T-cell (primary cell): ENCODE results near the gene UGT1A5. TPM values are rescaled to one million over a fixed set of nuclear protein-coding genes. Genes with fewer than 3 reads are reported as not detected.

Source experiments
- ATAC-seq, 4 experiments: fragments of 200-7000 bp in 3 of 4; fragments of 150-1000 bp in 1 of 4; cut with Tn5 transposase; replicated peaks in 1 of 4; 1 replicate in 3 of 4; 2 replicates in 1 of 4; pipeline ENCODE4 v1.10.0; 2021; ENCODE audit warnings: moderate library complexity in 3 of 4, mild to moderate bottlenecking in 2 of 4, moderate number of reproducible peaks in 1 of 4
- CTCF ChIA-PET, 2 donors: fragments of 300-600 bp; sonication (Branson Sonifier 250); formaldehyde crosslinking; loops; one replicate each; lab custom pipeline; 2022; ENCODE audit warnings: antibody characterized with exemption in 2 of 2; lab: Charles Lee
- POLR2A ChIA-PET, 2 donors: fragments of 300-600 bp; sonication (Branson Sonifier 250); formaldehyde crosslinking; loops; one replicate each; lab custom pipeline; 2022; ENCODE audit warnings: antibody characterized with exemption in 2 of 2; lab: Charles Lee
- DNase-seq, 35 experiments: peaks; one replicate each; pipeline versions ENCODE4 v3.0.0 to v3.0.0-alpha.2; 2013 to 2023
- H3K27ac ChIP-seq: one replicate; pipeline ENCODE4 v1.5.1; 2013; ENCODE audit warnings: low read length
- H3K27me3 ChIP-seq, 2 experiments: replicated peaks in 1 of 2; 1 replicate in 1 of 2; 2 replicates in 1 of 2; pipeline versions ENCODE4 v1.6.1 to v1.7.0; 2013; ENCODE audit warnings: low read length in 1 of 2, mixed read lengths in 1 of 2; ENCODE audit not compliant: control insufficient read depth in 2 of 2, insufficient read depth in 2 of 2; ENCODE audit errors: extremely low read depth in 1 of 2
- H3K36me3 ChIP-seq, 2 donors: 1 replicate in 1 of 2; 2 replicates in 1 of 2; pipeline versions ENCODE4 v1.6.1 to v1.7.0; 2013; ENCODE audit warnings: low read length in 1 of 2; ENCODE audit not compliant: control insufficient read depth in 2 of 2, insufficient read depth in 1 of 2; ENCODE audit errors: extremely low read depth in 1 of 2
- H3K4me1 ChIP-seq, 2 experiments: 1 replicate in 1 of 2; 2 replicates in 1 of 2; pipeline versions ENCODE4 v1.6.1 to v1.7.0; 2013; ENCODE audit warnings: low read length in 2 of 2, mixed read lengths in 1 of 2; ENCODE audit not compliant: insufficient read depth in 2 of 2, control insufficient read depth in 1 of 2; ENCODE audit errors: extremely low read depth in 1 of 2
- H3K4me3 ChIP-seq, 2 donors: 1 replicate in 1 of 2; 2 replicates in 1 of 2; pipeline versions ENCODE4 v1.5.1 to v1.7.0; 2013; ENCODE audit warnings: mild to moderate bottlenecking in 2 of 2, low read length in 1 of 2, moderate library complexity in 1 of 2; ENCODE audit not compliant: control insufficient read depth in 1 of 2; ENCODE audit errors: extremely low read depth in 1 of 2
- H3K9me3 ChIP-seq: 2 replicates; pipeline ENCODE4 v1.7.0; 2013
- H3K27ac Mint-ChIP-seq, 2 donors: one replicate each; pipeline ENCODE4 v1.8.0; 2020 to 2021; ENCODE audit warnings: mild to moderate bottlenecking in 2 of 2, mixed read lengths in 2 of 2
- H3K27me3 Mint-ChIP-seq, 2 donors: one replicate each; pipeline ENCODE4 v1.8.0; 2021 to 2022; ENCODE audit warnings: mixed read lengths in 2 of 2
- H3K36me3 Mint-ChIP-seq: one replicate; pipeline ENCODE4 v1.8.0; 2021; ENCODE audit warnings: mixed read lengths
- H3K4me1 Mint-ChIP-seq, 3 donors: one replicate each; pipeline ENCODE4 v1.8.0; 2020 to 2022; ENCODE audit warnings: mixed read lengths in 3 of 3, mild to moderate bottlenecking in 1 of 3
- H3K4me3 Mint-ChIP-seq, 3 donors: one replicate each; pipeline ENCODE4 v1.8.0; 2020 to 2022; ENCODE audit warnings: mild to moderate bottlenecking in 3 of 3, mixed read lengths in 3 of 3, moderate library complexity in 3 of 3
- H3K9me3 Mint-ChIP-seq, 3 donors: one replicate each; pipeline ENCODE4 v1.8.0; 2020 to 2022; ENCODE audit warnings: mixed read lengths in 3 of 3
- WGBS: methylation state at CpG from one replicate; pipeline ENCODE4 v1.1.5; 2013; ENCODE audit warnings: missing lambda C conversion rate; ENCODE audit not compliant: insufficient coverage; 5-methylcytosine and 5-hydroxymethylcytosine counted together
- total RNA-seq, 35 experiments: library from RNA in 6 of 35; stranded (reverse) in 6 of 35; fragments of 120-200 nt in 1 of 35; gene quantifications; one replicate each; pipeline versions ENCODE4 v1.2.1 to v1.2.4 and lab custom pipeline; 2013 to 2026

The UGT1A5 gene
- total RNA-seq, 5 donors from 2014 or later (not counting 1 experiment from before 2014, with no cell fraction given) = not detected

DNA sequence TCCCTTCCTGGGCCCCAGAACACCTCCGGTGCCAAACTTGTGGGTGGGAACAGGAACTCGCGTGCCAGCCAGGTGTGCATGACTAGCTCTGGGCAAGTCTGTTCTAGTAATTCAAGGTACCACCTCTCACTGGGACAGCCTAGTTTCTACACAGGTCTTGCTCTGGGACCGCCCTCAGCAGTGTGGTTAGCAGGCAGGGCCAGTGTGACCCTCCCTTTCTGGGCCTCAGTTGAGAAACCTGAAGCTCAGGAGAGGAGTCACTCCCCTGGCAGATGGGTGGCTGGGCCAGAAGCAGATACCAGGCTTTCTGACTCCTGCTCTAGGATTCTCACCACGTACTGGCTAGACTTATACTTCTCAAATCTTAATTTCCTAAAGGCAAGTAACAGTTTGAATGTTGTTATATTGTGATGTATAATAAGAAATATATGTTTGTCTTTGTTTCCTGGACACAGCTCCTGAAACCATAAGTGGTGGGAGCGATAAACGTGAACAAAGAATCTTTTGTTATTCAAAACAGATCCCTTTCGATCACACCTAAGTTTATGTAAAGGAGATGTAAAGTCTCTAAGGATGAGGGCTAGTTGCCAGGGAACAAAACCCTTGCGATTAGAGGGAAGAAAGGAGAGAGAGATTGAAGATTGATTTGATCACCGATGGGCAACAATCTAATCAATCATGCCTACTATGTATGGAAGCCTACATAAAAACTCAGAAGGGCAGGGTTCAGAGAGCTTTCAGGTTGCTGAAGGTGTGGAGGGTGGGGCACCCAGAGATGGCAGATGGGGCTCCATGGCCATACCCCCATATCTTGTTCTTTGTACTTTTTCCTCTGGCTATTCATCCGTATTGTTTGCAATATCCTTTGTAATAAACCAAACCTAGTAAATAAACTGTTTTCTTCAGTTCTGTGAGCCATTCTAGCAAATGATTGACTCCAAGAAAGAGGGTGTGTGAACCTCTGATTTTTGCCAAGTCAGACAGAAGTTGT, 21.0 kb upstream of the UGT1A5 start:
- 76% methylated on average over 4 of the region's 11 CpGs for WGBS
- H3K36me3 Mint-ChIP-seq = no peaks in the 10 kb centered on the region
- H3K4me3 Mint-ChIP-seq = no peak overlapping the region
- peaks cover 5% of the 10 kb centered on the region in 2 donors for H3K27me3 Mint-ChIP-seq
- no peaks in the 10 kb centered on the region for H3K9me3 Mint-ChIP-seq
- Histone ChIP-seq H3K4me3 (no peak overlapping the region), H3K27me3 (peaks cover 0 to 5% of the 10 kb centered on the region in 2 experiments), H3K36me3 (no peaks in the 10 kb centered on the region), H3K9me3 (no peaks in the 10 kb centered on the region), H3K27ac (no peak overlapping the region), H3K4me1 (no peaks in the 10 kb centered on the region)
- DNase-seq (no peak), ATAC-seq (no peak)
- POLR2A ChIA-PET = no interaction called here
- CTCF ChIA-PET = no interaction called here
- no peaks in the 10 kb centered on the region for H3K4me1 Mint-ChIP-seq
- H3K27ac Mint-ChIP-seq = no peak overlapping the region

DNA sequence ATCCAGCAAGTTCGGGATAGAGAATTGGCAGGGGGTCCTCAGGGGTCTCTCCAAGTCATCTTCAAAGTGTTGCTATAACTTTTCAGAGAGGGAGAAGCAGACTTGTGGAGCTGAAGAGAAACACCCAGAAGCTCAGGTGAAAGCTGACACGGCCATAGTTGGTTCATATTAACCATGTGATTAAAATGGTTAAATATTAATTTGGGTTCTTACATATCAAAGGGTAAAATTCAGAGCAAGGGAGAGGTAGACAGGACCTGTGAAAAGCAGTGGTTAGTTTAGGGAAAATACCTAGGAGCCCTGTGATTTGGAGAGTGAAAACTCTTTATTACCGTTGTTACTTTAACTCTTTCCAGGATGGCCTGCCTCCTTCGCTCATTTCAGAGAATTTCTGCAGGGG, 20.1 kb upstream of the UGT1A5 start, which contains the start of gene UGT1A6:
UGT1A6 (plus strand) TSS at position 243 of the 400 bp plus-strand sequence; CDS start at position 358, 115 bp downstream.
- Histone ChIP-seq H3K36me3 (no peaks in the 10 kb centered on the region), H3K4me1 (no peaks in the 10 kb centered on the region), H3K4me3 (no peak within 1 kb of the TSS), H3K27me3 (peaks cover 0 to 5% of the 10 kb centered on the region in 2 experiments), H3K27ac (no peak within 1 kb of the TSS), H3K9me3 (no peaks in the 10 kb centered on the region)
- no peak within 1 kb of the TSS for H3K4me3 Mint-ChIP-seq
- ChIA-PET POLR2A (no interaction called here), CTCF (no interaction called here)
- no peaks in the 10 kb centered on the region for H3K9me3 Mint-ChIP-seq
- H3K36me3 Mint-ChIP-seq = no peaks in the 10 kb centered on the region
- no peak for DNase-seq
- 70% methylated on average over 4 of the region's 4 CpGs for WGBS
- H3K27me3 Mint-ChIP-seq = peaks cover 4 to 9% of the 10 kb centered on the region in 2 donors
- H3K4me1 Mint-ChIP-seq = no peaks in the 10 kb centered on the region
- no peak for ATAC-seq
- no peak within 1 kb of the TSS for H3K27ac Mint-ChIP-seq

DNA sequence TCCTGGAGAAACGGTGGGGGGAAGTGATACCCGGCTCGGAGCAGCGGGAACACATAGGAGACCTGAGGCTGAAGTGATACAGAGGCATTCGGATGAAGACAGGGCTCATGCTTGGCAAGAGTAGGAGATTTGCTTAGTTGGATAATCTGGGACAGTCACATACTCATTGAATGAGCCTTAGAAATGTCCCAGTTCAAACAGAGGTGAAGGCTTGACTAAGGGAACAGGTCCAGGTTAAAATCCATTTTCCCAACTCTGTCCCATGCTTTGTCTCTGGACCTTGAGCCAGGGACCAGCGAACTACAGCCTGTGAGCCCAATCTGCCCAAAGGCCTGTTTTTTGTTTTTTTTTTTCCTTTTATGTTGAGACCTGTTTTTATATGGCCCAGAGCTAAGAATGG, 18.7 kb upstream of the UGT1A5 start:
- ChIA-PET CTCF (no interaction called here), POLR2A (no interaction called here)
- Histone ChIP-seq H3K27ac (no peak overlapping the region), H3K9me3 (no peaks in the 10 kb centered on the region), H3K27me3 (peaks cover 0 to 5% of the 10 kb centered on the region in 2 experiments), H3K4me3 (no peak overlapping the region), H3K4me1 (no peaks in the 10 kb centered on the region), H3K36me3 (no peaks in the 10 kb centered on the region)
- Mint-ChIP-seq H3K27me3 (peaks cover 0 to 12% of the 10 kb centered on the region in 2 donors), H3K4me3 (no peak overlapping the region), H3K9me3 (no peaks in the 10 kb centered on the region), H3K36me3 (no peaks in the 10 kb centered on the region), H3K4me1 (no peaks in the 10 kb centered on the region), H3K27ac (no peak overlapping the region)
- DNase-seq (no peak), ATAC-seq (no peak)
- WGBS = 100% methylated on average over 1 of the region's 6 CpGs

DNA sequence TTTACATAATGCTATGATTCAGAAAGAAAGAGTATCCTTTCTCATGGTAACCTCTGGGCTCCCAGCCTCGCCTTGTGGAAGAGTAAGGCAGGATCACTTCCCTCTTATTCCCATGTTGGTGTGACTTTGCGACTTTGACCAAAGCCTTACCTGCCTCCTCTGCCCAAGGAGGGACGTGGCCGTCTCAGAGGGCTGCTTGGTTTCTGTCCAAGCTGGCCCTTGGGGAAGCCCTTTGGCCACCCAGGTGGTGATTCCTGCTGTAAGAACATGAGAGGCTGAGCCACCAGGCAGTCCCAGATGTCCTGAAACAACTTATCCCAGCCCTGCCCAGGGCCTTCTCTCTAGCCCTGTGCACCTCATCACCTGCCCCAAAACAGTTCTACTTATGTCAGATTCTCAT, 14.0 kb upstream of the UGT1A5 start:
- Mint-ChIP-seq H3K9me3 (peaks cover 0 to under 1% (median 0%) of the 10 kb centered on the region in 3 donors), H3K4me1 (no peaks in the 10 kb centered on the region), H3K4me3 (no peak overlapping the region), H3K36me3 (no peaks in the 10 kb centered on the region), H3K27ac (no peak overlapping the region), H3K27me3 (peaks cover 0 to 12% of the 10 kb centered on the region in 2 donors)
- peaks cover 0 to under 1% of the 10 kb centered on the region in 2 experiments for H3K27me3 ChIP-seq
- CTCF ChIA-PET = no interaction called here
- no peak overlapping the region for H3K4me3 ChIP-seq
- no peaks in the 10 kb centered on the region for H3K36me3 ChIP-seq
- DNase-seq = no peak
- no peaks in the 10 kb centered on the region for H3K9me3 ChIP-seq
- H3K27ac ChIP-seq = no peak overlapping the region
- 93% methylated on average over 3 of the region's 4 CpGs for WGBS
- POLR2A ChIA-PET = no interaction called here
- no peaks in the 10 kb centered on the region for H3K4me1 ChIP-seq
- ATAC-seq = no peak

GRCh38 chr2:233699424-233700027, 13.2 kb upstream of the UGT1A5 start:
- H3K36me3 Mint-ChIP-seq = no peaks in the 10 kb centered on the region
- no peak for DNase-seq
- ATAC-seq = no peak
- peaks cover 0 to 3% of the 10 kb centered on the region in 2 experiments for H3K27me3 ChIP-seq
- WGBS = 50% methylated on average over 1 of the region's 8 CpGs
- CTCF ChIA-PET = no interaction called here
- POLR2A ChIA-PET = no interaction called here
- H3K4me1 ChIP-seq = no peaks in the 10 kb centered on the region
- no peaks in the 10 kb centered on the region for H3K36me3 ChIP-seq
- no peak overlapping the region for H3K4me3 Mint-ChIP-seq
- no peak overlapping the region for H3K27ac Mint-ChIP-seq
- H3K9me3 Mint-ChIP-seq = peaks cover 0 to 6% (median 0%) of the 10 kb centered on the region in 3 donors
- H3K4me1 Mint-ChIP-seq = no peaks in the 10 kb centered on the region
- H3K9me3 ChIP-seq = no peaks in the 10 kb centered on the region
- peaks cover 0 to 16% of the 10 kb centered on the region in 2 donors for H3K27me3 Mint-ChIP-seq
- no peak overlapping the region for H3K4me3 ChIP-seq
- no peak overlapping the region for H3K27ac ChIP-seq

GRCh38 chr2:233700028-233700635, 12.6 kb upstream of the UGT1A5 start:
- H3K9me3 ChIP-seq = no peaks in the 10 kb centered on the region
- no peak overlapping the region for H3K27ac ChIP-seq
- ChIA-PET POLR2A (no interaction called here), CTCF (no interaction called here)
- H3K4me3 ChIP-seq = no peak overlapping the region
- H3K27me3 ChIP-seq = peaks cover 0 to 5% of the 10 kb centered on the region in 2 experiments
- H3K27ac Mint-ChIP-seq = no peak overlapping the region
- DNase-seq (no peak), ATAC-seq (no peak)
- H3K36me3 Mint-ChIP-seq = no peaks in the 10 kb centered on the region
- H3K9me3 Mint-ChIP-seq = peaks cover 0 to 6% (median 0%) of the 10 kb centered on the region in 3 donors
- H3K27me3 Mint-ChIP-seq = peaks cover 0 to 16% of the 10 kb centered on the region in 2 donors
- WGBS = no CpG with 5 or more reads among the region's 1 CpG
- H3K4me1 ChIP-seq = no peaks in the 10 kb centered on the region
- no peak overlapping the region for H3K4me3 Mint-ChIP-seq
- no peaks in the 10 kb centered on the region for H3K4me1 Mint-ChIP-seq
- H3K36me3 ChIP-seq = no peaks in the 10 kb centered on the region
